ENCODE data around the gene LRTM2.

LRTM2 gene

GRCh38 chr12:1830981-1831963 lies 10.9 kb downstream of the LRTM2 start:
- H3K36me3 ChIP-seq: no peaks in the 10 kb centered on the region
- H3K27me3 ChIP-seq: peaks cover 58% of the 10 kb centered on the region
- no peaks in the 10 kb centered on the region for H3K4me1 ChIP-seq (ENCODE audit: control insufficient read depth in 1 of 2, insufficient read depth in 1 of 2, low read depth in 1 of 2, low read length in 1 of 2)
- H3K9me3 ChIP-seq: no peaks in the 10 kb centered on the region
- no peak for TF ChIP-seq CTCF (IDR thresholded peaks at IDR 0.05)
- H3K4me3 ChIP-seq (ENCODE audit: low read depth in 1 of 2, low read length in 1 of 2): no peak overlapping the region
- H3K27ac ChIP-seq: no peak overlapping the region

GRCh38 chr12:1832801-1833595 lies 12.6 kb downstream of the LRTM2 start:
- H3K9me3 ChIP-seq: no peaks in the 10 kb centered on the region
- H3K27me3 ChIP-seq: peaks cover 54% of the 10 kb centered on the region
- H3K27ac ChIP-seq: no peak overlapping the region
- H3K36me3 ChIP-seq: no peaks in the 10 kb centered on the region
- TF ChIP-seq CTCF (IDR thresholded peaks at IDR 0.05): no peak
- H3K4me3 ChIP-seq (ENCODE audit: low read depth in 1 of 2, low read length in 1 of 2): no peak overlapping the region
- no peaks in the 10 kb centered on the region for H3K4me1 ChIP-seq (ENCODE audit: control insufficient read depth in 1 of 2, insufficient read depth in 1 of 2, low read depth in 1 of 2, low read length in 1 of 2)

- no peak for TF ChIP-seq CTCF (IDR thresholded peaks at IDR 0.05)
- Histone ChIP-seq H3K4me3 (ENCODE audit: low read depth in 1 of 2, low read length in 1 of 2) (no peak overlapping the region), H3K27me3 (peaks cover 50% of the 10 kb centered on the region)
Observed at GRCh38 chr12:1833596-1834028, 13.2 kb downstream of the LRTM2 start.

GRCh38 chr12:1834186-1834925 lies 14.0 kb downstream of the LRTM2 start:
- Histone ChIP-seq H3K4me3 (ENCODE audit: low read depth in 1 of 2, low read length in 1 of 2) (no peak overlapping the region), H3K36me3 (no peaks in the 10 kb centered on the region), H3K27me3 (peaks cover 43% of the 10 kb centered on the region), H3K27ac (no peak overlapping the region), H3K9me3 (no peaks in the 10 kb centered on the region), H3K4me1 (ENCODE audit: control insufficient read depth in 1 of 2, insufficient read depth in 1 of 2, low read depth in 1 of 2, low read length in 1 of 2) (no peaks in the 10 kb centered on the region)
- TF ChIP-seq CTCF (IDR thresholded peaks at IDR 0.05): no peak

More at GRCh38 chr12:1833596-1834028, 13.2 kb downstream of the LRTM2 start:
- Histone ChIP-seq H3K9me3 (no peaks in the 10 kb centered on the region), H3K36me3 (no peaks in the 10 kb centered on the region), H3K27ac (no peak overlapping the region), H3K4me1 (ENCODE audit: control insufficient read depth in 1 of 2, insufficient read depth in 1 of 2, low read depth in 1 of 2, low read length in 1 of 2) (no peaks in the 10 kb centered on the region)
